Lower leg skin (tissue), 4 donors: ENCODE measurements around the gene SMIM41. TPM values are rescaled to one million over a fixed set of nuclear protein-coding genes. Genes with fewer than 3 reads are reported as not detected.

ENCODE experiments used
- DNase-seq, 2 donors: peaks; one replicate each; pipeline ENCODE4 v3.0.0-alpha.2; 2019; ENCODE audit warnings: low spot score in 2 of 2
- H3K4me3 ChIP-seq: fragments of 200-600 bp; sonication (generic); 2 replicates; pipeline ENCODE4 v1.5.1; 2017; ENCODE audit warnings: mild to moderate bottlenecking, low read depth; ENCODE audit not compliant: poor library complexity, severe bottlenecking
- POLR2A ChIP-seq, 2 donors: fragments of 450-650 bp; IDR thresholded peaks; one replicate each; pipeline ENCODE4 v1.6.1; 2016 to 2017; ENCODE audit warnings: antibody characterized with exemption in 2 of 2, mild to moderate bottlenecking in 1 of 2, moderate library complexity in 1 of 2
- WGBS, 2 donors: methylation state at CpG; one replicate each; pipeline ENCODE4 v1.1.5; 2018; 5-methylcytosine and 5-hydroxymethylcytosine counted together
- intact Hi-C: fragments of 100-400 bp; cut with DNase I; formaldehyde crosslinking; loops from one replicate; pipeline ENCODE4 v1.15.0; 2023; ENCODE audit warnings: low total_unique reads
- total RNA-seq, 4 donors: library from RNA; depleted of rRNA; stranded (reverse); fragments of >200 nt; gene quantifications; one replicate each; pipeline ENCODE4 v1.1.0, GENCODE V29; 2016
- TF ChIP-seq, protein P1 (sequence below), 3 donors: fragments of 450-650 bp; IDR thresholded peaks; one replicate each; pipeline ENCODE4 v1.5.1; 2016; ENCODE audit warnings: antibody characterized with exemption in 3 of 3, mild to moderate bottlenecking in 3 of 3, moderate library complexity in 2 of 3

Gene SMIM41
- total RNA-seq, 4 donors from 2014 or later: 0.71 TPM; not detected in 3

DNA sequence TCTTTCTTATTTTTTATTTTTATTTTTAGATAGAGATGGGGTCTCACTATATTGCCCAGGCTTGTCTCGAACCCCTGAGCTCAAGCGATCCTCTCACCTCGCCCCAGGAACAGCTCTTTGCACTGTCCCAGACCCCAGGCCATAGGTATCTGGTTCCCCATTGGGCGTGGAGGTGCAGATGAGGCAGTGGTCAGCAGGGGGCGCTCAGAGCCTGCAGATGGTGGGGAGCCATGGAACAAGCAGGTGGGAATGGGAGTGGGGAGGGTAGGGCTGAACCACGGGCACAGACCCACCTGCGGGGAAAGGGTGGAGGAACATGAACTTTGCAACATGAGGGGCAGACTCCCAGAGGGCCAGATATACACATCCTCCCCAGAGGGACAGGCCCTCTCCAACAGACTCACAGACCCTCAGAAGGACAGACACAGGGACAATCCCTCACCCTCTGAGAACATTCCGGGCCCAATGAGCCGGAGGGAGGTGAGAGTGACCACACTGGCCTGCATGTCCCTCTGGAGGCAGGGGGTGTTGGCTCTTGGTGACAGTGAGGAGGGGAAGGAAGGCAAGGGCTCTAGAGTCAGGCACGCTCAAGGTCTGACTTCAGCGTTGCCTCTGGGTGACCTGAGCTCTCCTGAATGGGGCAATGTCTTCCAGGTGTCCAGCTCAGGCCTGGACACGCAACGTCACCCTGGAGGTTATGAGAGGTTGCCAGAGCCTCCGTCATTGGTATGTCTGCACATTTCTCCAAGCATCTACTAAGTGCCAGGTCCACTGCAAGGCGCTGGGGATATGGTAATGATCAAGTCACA, 77.5 kb downstream of the SMIM41 start:
- no peak overlapping the region for H3K4me3 ChIP-seq
- DNase-seq: peak; percentile 78 to 97
- 32 to 34% methylated on average over 15 of the region's 15 CpGs for WGBS, 2 donors
- intact Hi-C loops: loop anchor here (5.0 kb wide), 1 partner anchor 170 kb away; no protein-coding TSS in a partner anchor
- TF ChIP-seq, protein P1, sequence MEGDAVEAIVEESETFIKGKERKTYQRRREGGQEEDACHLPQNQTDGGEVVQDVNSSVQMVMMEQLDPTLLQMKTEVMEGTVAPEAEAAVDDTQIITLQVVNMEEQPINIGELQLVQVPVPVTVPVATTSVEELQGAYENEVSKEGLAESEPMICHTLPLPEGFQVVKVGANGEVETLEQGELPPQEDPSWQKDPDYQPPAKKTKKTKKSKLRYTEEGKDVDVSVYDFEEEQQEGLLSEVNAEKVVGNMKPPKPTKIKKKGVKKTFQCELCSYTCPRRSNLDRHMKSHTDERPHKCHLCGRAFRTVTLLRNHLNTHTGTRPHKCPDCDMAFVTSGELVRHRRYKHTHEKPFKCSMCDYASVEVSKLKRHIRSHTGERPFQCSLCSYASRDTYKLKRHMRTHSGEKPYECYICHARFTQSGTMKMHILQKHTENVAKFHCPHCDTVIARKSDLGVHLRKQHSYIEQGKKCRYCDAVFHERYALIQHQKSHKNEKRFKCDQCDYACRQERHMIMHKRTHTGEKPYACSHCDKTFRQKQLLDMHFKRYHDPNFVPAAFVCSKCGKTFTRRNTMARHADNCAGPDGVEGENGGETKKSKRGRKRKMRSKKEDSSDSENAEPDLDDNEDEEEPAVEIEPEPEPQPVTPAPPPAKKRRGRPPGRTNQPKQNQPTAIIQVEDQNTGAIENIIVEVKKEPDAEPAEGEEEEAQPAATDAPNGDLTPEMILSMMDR (IDR thresholded peaks at IDR 0.05): peak in 1 of 3 donors; percentile 90
- TF ChIP-seq POLR2A (IDR thresholded peaks at IDR 0.05): no peak

DNA sequence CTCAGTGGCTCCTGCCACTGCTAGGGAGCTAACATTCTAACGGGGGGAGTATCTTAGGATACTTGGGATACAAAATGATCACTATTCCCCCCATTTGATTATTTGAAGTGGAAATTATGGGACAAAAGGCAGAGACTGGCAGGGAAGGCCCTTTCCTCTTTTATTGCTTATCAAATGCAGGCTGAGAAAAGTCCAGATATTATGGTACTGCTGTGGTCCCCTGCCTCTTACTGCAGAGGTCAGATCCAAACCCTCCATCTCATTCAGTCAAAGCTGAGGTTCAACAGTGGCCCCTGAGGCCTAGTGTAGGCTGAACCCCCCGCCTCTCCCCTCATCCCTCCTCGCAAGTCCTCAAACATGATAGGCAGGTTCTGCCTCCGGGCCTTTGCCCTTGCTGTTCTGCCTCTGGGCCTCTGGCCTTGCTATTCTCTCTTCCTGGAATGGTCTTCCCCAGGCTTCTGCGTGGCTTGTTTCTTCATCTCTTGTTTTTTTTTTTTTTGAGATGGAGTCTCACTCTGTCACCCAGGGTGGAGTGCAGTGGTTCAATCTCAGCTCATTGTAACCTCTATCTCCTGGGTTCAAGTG, 78.2 kb downstream of the SMIM41 start:
- intact Hi-C loops: loop anchor here (5.0 kb wide), 1 partner anchor 170 kb away; no protein-coding TSS in a partner anchor
- TF ChIP-seq POLR2A (IDR thresholded peaks at IDR 0.05): no peak
- TF ChIP-seq, protein P1 (IDR thresholded peaks at IDR 0.05): no peak
- H3K4me3 ChIP-seq: no peak overlapping the region
- 76% methylated on average over 5 of the region's 5 CpGs for WGBS, 2 donors
- no peak for DNase-seq

Other genes with a start within 250 kb of the SMIM41 start
- under 1 TPM in 3 of 4 donors, not detected in 1; 0.17 to 0.49 (median 0.29) TPM for gene FIGNL2, start 231.0 kb upstream of the SMIM41 start, total RNA-seq
- not detected for gene ANKRD33, start 191.6 kb upstream of the SMIM41 start, total RNA-seq
- 10 to 100 TPM; 12.9 to 99.8 (median 39.9) TPM for gene ACVRL1, start 172.2 kb upstream of the SMIM41 start, total RNA-seq
- 10 to 100 TPM; 67.4 to 87.0 (median 80.5) TPM for gene ACVR1B, start 128.0 kb upstream of the SMIM41 start, total RNA-seq
- 10 to 100 TPM; 14.6 to 34.2 (median 25.9) TPM for gene TAMALIN, start 72.8 kb upstream of the SMIM41 start, total RNA-seq
- 100 to 1,000 TPM in 2 of 4 donors, 10 to 100 TPM in 2; 28.7 to 121 (median 105) TPM for gene NR4A1, start 28.3 kb upstream of the SMIM41 start, total RNA-seq
- gene ATG101, start 9.7 kb upstream of the SMIM41 start, total RNA-seq: 10 to 100 TPM; 42.6 to 71.6 (median 55.2) TPM
- gene KRT80, start 112.3 kb downstream of the SMIM41 start, total RNA-seq: 100 to 1,000 TPM; 269 to 349 (median 275) TPM
- 100 to 1,000 TPM in 2 of 4 donors, 10 to 100 TPM in 2; 28.2 to 206 (median 125) TPM for gene KRT7, start 153.5 kb downstream of the SMIM41 start, total RNA-seq
- gene KRT86, start 194.9 kb downstream of the SMIM41 start, total RNA-seq: 100 to 1,000 TPM in 1 of 4 donors, 1 to 10 TPM in 1, under 1 TPM in 1, not detected in 1; 0.86 to 298 (median 10.0) TPM
- gene KRT81, start 211.8 kb downstream of the SMIM41 start, total RNA-seq: 100 to 1,000 TPM in 1 of 4 donors, 10 to 100 TPM in 1, under 1 TPM in 1, not detected in 1; 0.37 to 204 (median 10.6) TPM
- 10 to 100 TPM in 1 of 4 donors, 1 to 10 TPM in 1, not detected in 2; 2.1 to 34.7 TPM for gene KRT83, start 241.7 kb downstream of the SMIM41 start, total RNA-seq